SK-N-MC (cell line): ENCODE data around the gene SUPT6H.

ENCODE experiments used
- DNase-seq: peaks from one replicate; pipeline ENCODE4 v3.0.0-alpha.2; 2011; ENCODE audit warnings: low read depth, low spot score
- H3K27ac ChIP-seq: fragments of 200-600 bp; sonication (generic); 2 replicates; pipeline ENCODE4 v1.5.1; 2016; ENCODE audit warnings: mixed run types
- H3K36me3 ChIP-seq: fragments of 200-600 bp; sonication (generic); 2 replicates; pipeline ENCODE4 v1.6.1; 2017; ENCODE audit warnings: antibody characterized with exemption, low read length, mixed read lengths; ENCODE audit not compliant: insufficient read depth
- H3K4me3 ChIP-seq: fragments of 200-600 bp; sonication (generic); 2 replicates; pipeline ENCODE4 v1.5.1; 2016
- H3K9ac ChIP-seq: fragments of 200-600 bp; sonication (generic); 2 replicates; pipeline ENCODE4 v1.8.0; 2017; ENCODE audit warnings: mixed run types, mixed read lengths; ENCODE audit not compliant: insufficient read length
- H3K9me3 ChIP-seq: fragments of 200-600 bp; sonication (generic); 2 replicates; pipeline ENCODE4 v1.6.1; 2017; ENCODE audit warnings: low read depth, mild to moderate bottlenecking, antibody characterized with exemption, low read length, moderate library complexity, mixed read lengths
- EZH2 ChIP-seq: fragments of 200-600 bp; sonication (generic); IDR thresholded peaks from one replicate; pipeline ENCODE4 v1.6.1; 2017; ENCODE audit warnings: antibody characterized with exemption
- FOXP2 ChIP-seq: optimal IDR thresholded peaks from 2 replicates; pipeline ENCODE3; 2011; ENCODE audit warnings: mild to moderate bottlenecking, moderate library complexity; ENCODE audit not compliant: insufficient read depth; ENCODE audit errors: extremely low read length, control extremely low read depth
- POLR2AphosphoS5 ChIP-seq: IDR thresholded peaks from 2 replicates; pipeline ENCODE4 v1.6.1; 2012; ENCODE audit warnings: mild to moderate bottlenecking, low read depth, low read length, borderline replicate concordance

Gene SUPT6H

DNA sequence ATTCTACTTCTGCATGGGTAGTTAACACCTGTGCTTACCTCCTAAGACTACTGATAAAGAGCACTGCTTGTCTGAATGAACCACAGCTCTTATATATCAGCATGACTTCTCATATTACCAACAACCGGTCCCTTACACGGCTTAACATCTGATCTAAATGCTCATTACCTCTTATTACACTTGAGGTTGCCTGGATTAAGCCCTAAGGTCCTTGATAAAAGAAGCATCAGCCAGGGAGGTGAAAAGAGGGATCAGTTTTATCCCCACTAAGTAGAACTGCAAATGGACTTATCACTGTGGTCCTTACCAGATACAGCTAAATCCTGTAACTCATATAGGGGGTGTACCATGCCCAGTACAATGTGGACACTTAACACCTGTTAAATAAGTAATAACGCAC lies 39.8 kb upstream of the SUPT6H start:
- Histone ChIP-seq H3K27ac (no peak overlapping the region), H3K9ac (no peak overlapping the region), H3K36me3 (peaks cover 86% of the 10 kb centered on the region), H3K4me3 (no peak overlapping the region), H3K9me3 (no peaks in the 10 kb centered on the region)
- TF ChIP-seq EZH2, result no peak
- no peak for DNase-seq

DNA sequence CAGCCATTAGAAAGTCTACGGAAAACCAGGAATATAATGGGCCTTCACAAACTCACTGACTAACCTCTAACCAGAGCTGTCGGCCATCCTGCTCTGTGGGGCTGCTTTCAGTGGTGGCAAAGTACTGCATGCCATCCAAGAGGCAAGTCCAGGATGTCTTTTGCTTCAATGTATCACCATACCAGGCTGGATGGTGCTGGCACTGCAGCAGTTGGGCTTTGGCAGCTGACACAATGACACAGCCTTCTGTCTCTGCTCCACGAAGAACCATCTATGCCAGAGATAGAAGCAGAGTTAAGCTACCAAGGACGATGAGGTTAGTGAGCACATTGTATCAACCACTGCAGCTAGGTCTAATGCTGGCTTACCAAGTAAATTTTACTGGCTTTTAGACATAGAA lies 38.3 kb upstream of the SUPT6H start:
- peaks cover 83% of the 10 kb centered on the region for H3K36me3 ChIP-seq
- H3K27ac ChIP-seq, result no peak overlapping the region
- H3K4me3 ChIP-seq, result no peak overlapping the region
- no peaks in the 10 kb centered on the region for H3K9me3 ChIP-seq
- H3K9ac ChIP-seq, result no peak overlapping the region
- no peak for TF ChIP-seq POLR2AphosphoS5
- no peak for TF ChIP-seq FOXP2
- TF ChIP-seq EZH2, result no peak
- no peak for DNase-seq

DNA sequence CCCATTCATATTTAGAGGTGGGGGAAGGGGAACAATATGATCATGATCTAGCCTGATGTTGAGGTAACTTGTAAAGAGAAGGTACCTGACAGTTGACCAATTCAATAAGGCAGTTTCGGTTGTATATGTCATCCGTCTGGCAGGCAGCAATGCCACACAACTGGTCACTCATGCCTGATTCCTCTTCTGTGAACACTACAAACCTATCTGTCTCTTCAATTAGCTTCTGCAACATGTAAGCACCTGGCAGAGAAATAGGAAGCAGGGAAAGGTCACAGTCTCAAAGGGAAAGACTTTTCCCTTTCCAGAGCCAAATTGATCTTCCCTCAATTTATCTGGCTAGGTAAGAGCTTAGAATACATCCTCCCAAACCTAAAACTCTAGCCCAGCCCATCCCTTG lies 37.9 kb upstream of the SUPT6H start:
- H3K4me3 ChIP-seq, result no peak overlapping the region
- peaks cover 79% of the 10 kb centered on the region for H3K36me3 ChIP-seq
- TF ChIP-seq FOXP2 (no peak), EZH2 (no peak), POLR2AphosphoS5 (no peak)
- no peak overlapping the region for H3K27ac ChIP-seq
- no peaks in the 10 kb centered on the region for H3K9me3 ChIP-seq
- H3K9ac ChIP-seq, result no peak overlapping the region
- no peak for DNase-seq

DNA sequence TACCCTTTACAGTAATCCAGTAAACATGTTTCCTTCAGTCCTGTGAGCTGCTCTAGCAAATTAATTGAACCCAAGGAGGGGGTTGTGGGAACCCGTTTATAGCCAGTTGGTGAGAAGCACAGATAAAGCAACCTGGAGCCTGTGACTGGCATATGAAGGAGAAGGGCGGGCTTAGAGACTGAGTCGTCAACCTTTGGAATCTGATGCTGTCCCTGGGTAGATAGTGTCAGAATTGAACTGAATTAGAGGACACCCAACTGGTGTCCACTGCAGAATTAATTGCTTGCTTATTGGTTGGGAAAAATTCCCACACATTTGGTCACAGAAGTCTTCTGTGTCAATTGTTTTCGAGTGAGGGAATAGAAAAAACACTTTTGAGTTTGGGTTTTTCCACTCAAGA lies 35.2 kb upstream of the SUPT6H start:
- Histone ChIP-seq H3K9ac (no peak overlapping the region), H3K36me3 (peaks cover 66% of the 10 kb centered on the region), H3K27ac (no peak overlapping the region), H3K9me3 (no peaks in the 10 kb centered on the region), H3K4me3 (no peak overlapping the region)
- TF ChIP-seq POLR2AphosphoS5 (no peak), EZH2 (no peak), FOXP2 (no peak)
- no peak for DNase-seq

DNA sequence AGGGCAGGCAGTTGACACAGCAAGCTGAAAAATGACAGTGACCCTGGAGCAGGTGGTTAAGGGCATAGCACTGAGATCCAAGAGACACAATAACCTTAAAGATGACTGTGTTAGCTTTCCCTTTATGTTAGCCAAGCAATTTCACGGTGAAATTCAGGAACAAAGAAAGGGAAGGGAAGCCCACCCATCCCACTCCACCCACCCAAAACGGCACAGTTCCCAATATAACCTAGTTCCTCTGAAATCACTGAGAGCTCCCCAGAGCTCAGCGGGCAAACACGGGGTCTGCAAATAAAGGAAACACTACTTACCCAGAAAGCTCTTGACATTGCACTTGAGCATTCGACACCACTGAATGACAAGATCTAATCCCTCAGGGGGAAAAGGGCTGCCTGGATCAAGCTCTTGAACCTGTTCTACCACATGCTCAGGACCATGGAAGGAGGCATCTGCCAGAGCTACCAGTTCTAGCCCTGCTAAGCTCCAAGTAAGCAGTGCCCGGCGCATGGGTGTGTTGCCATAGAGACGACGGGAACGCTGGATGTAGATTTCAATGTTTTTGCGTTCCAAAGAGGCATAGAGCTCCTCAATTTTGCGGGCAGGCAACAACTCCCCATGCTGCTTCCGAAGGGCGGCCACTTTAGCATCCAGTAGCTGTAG lies 27.7 kb upstream of the SUPT6H start:
- Histone ChIP-seq H3K36me3 (peaks cover 88% of the 10 kb centered on the region), H3K4me3 (no peak overlapping the region), H3K27ac (no peak overlapping the region), H3K9ac (no peak overlapping the region), H3K9me3 (no peaks in the 10 kb centered on the region)
- TF ChIP-seq POLR2AphosphoS5, result no peak
- no peak for TF ChIP-seq FOXP2
- no peak for TF ChIP-seq EZH2
- no peak for DNase-seq

DNA sequence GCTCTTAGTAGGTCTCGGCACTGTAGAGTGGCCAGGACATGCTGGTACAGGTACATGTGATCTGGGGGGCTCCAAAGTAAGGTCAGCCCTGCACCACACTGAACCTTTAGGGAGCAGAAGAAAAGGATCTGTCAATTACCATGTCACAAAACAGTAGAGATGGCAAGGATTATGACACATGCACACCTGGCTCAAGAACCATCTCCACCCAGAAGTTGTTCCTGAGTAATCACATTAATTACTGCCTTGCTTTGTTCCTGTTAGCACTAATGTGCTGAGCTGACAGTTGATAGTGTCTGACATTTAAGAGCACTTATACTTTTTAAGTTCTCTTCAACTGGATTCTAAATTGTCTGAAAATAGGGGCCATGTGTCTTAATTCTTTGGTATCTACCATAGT lies 26.5 kb upstream of the SUPT6H start:
- no peak for DNase-seq
- H3K9ac ChIP-seq, result no peak overlapping the region
- H3K9me3 ChIP-seq, result no peaks in the 10 kb centered on the region
- TF ChIP-seq POLR2AphosphoS5 (no peak), FOXP2 (no peak), EZH2 (no peak)
- H3K4me3 ChIP-seq, result no peak overlapping the region
- no peak overlapping the region for H3K27ac ChIP-seq
- peaks cover 96% of the 10 kb centered on the region for H3K36me3 ChIP-seq

DNA sequence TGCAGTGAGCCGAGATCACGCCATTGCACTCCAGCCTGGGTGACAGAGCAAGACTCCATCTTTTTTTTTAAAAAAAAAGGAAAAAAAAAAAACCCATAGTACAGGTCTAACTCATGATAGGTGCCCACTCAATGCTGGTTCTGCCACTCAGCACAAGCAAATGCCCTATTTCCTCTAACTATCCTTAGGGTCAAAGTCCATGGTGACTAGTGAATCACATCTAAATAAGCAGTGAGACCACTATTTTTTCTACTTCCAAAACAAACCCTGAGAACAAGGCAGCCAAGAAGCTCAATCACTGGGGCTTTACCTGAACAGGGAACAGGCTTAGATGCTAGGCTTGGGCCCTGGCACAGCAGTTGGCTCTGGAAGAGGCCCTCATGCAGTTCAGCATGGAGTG lies 20.4 kb upstream of the SUPT6H start:
- TF ChIP-seq FOXP2 (no peak), POLR2AphosphoS5 (no peak), EZH2 (no peak)
- peaks cover 69% of the 10 kb centered on the region for H3K36me3 ChIP-seq

DNA sequence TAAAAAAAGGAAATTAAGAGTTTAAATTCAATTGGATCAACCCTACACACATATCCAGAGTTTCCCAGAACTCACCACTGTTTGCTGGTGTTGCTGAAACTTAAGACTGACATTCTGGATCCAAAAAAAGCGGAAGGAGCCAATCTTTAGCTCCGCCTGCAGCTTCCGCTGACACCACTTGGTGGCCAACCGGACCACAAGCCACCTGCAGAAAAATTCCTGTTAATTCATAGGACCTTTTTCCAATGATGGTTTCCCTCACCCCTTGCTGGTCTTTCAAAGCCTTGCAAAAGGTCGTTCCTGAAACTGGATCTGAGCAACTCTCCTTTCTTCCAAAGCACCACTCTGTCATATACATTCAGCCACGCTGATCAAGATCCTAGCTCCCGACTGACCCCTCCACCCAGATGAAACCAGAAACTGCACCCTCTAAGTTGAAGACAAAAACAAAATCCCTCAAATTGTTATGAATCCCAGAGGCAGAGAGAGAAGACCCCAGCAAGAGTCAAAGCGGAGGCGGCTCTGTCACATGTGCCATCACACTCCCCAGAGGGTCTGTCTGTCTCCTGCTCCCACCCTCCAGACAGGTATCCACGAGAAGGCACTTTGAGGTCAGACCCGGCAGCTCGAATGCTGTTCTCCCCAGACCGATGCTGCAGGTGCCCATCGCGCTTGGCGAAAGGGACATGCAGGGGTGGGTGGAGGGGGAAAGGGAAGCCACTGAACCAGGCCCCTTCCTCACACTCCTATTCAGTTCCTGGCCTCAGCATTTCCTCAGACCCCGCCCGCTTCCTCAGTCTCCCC lies 17.8 kb upstream of the SUPT6H start:
- peak overlapping the region; percentile 94 for H3K9ac ChIP-seq
- TF ChIP-seq FOXP2 (no peak), POLR2AphosphoS5 (no peak), EZH2 (no peak)
- DNase-seq, result no peak
- H3K27ac ChIP-seq, result peak overlapping the region; percentile 71; the same call in 1 of the 2 replicates
- no peaks in the 10 kb centered on the region for H3K9me3 ChIP-seq
- H3K4me3 ChIP-seq, result peak overlapping the region; percentile 86
- H3K36me3 ChIP-seq, result peaks cover 53% of the 10 kb centered on the region

More for the DNA sequence above, 20.4 kb upstream of the SUPT6H start:
- Histone ChIP-seq H3K4me3 (no peak overlapping the region), H3K9ac (no peak overlapping the region), H3K27ac (no peak overlapping the region), H3K9me3 (no peaks in the 10 kb centered on the region)
- DNase-seq, result no peak
